Mucosa of stomach (tissue), 1 donor: ENCODE measurements around the gene EYS.
"Not testable (repeated sequence)": the region's sequence is repeated elsewhere in the genome, so short reads cannot be mapped to it uniquely, and the experiment has no call there.

ENCODE experiments used
- H3K27me3 ChIP-seq: one replicate; pipeline ENCODE4 v1.7.0; 2013; ENCODE audit warnings: mild to moderate bottlenecking, low read length; ENCODE audit not compliant: control insufficient read depth, insufficient read depth
- H3K36me3 ChIP-seq: one replicate; pipeline ENCODE4 v1.7.0; 2013; ENCODE audit warnings: low read length; ENCODE audit not compliant: control insufficient read depth, insufficient read depth
- H3K4me1 ChIP-seq: one replicate; pipeline ENCODE4 v1.7.0; 2013; ENCODE audit warnings: mild to moderate bottlenecking, low read length; ENCODE audit not compliant: control insufficient read depth, insufficient read depth
- H3K4me3 ChIP-seq: one replicate; pipeline ENCODE4 v1.7.0; 2013; ENCODE audit warnings: low read length
- H3K9ac ChIP-seq: one replicate; pipeline ENCODE4 v1.7.0; 2013; ENCODE audit warnings: mild to moderate bottlenecking, low read length, moderate library complexity
- H3K9me3 ChIP-seq: one replicate; pipeline ENCODE4 v1.7.0; 2013; ENCODE audit warnings: mild to moderate bottlenecking, low read length, moderate library complexity; ENCODE audit not compliant: control insufficient read depth
- donor health status: Pancreatic carcinoma.

The EYS gene

GRCh38 chr6:64505312-64505711, 1201.7 kb downstream of the EYS start:
- H3K9ac ChIP-seq: no peak overlapping the region

GRCh38 chr6:64504503-64504902, 1202.5 kb downstream of the EYS start:
- Histone ChIP-seq H3K27me3 (no peaks in the 10 kb centered on the region), H3K36me3 (no peaks in the 10 kb centered on the region), H3K9me3 (no peaks in the 10 kb centered on the region), H3K4me3 (no peak overlapping the region), H3K4me1 (no peaks in the 10 kb centered on the region), H3K9ac (no peak overlapping the region)

More at GRCh38 chr6:64505312-64505711, 1201.7 kb downstream of the EYS start:
- H3K4me1 ChIP-seq: no peaks in the 10 kb centered on the region
- H3K9me3 ChIP-seq: no peaks in the 10 kb centered on the region
- no peaks in the 10 kb centered on the region for H3K36me3 ChIP-seq
- no peak overlapping the region for H3K4me3 ChIP-seq
- no peaks in the 10 kb centered on the region for H3K27me3 ChIP-seq

- H3K27me3 ChIP-seq: no peaks in the 10 kb centered on the region
- H3K4me1 ChIP-seq: no peaks in the 10 kb centered on the region
- no peaks in the 10 kb centered on the region for H3K36me3 ChIP-seq
- H3K9me3 ChIP-seq: no peaks in the 10 kb centered on the region
- no peak overlapping the region for H3K9ac ChIP-seq
- H3K4me3 ChIP-seq: no peak overlapping the region
Observed at GRCh38 chr6:64502801-64503200, 1204.2 kb downstream of the EYS start.

GRCh38 chr6:64497634-64498033, 1209.4 kb downstream of the EYS start:
- Histone ChIP-seq H3K9ac (no peak overlapping the region), H3K27me3 (no peaks in the 10 kb centered on the region), H3K36me3 (no peaks in the 10 kb centered on the region), H3K9me3 (no peaks in the 10 kb centered on the region), H3K4me3 (no peak overlapping the region), H3K4me1 (no peaks in the 10 kb centered on the region)

- no peaks in the 10 kb centered on the region for H3K9me3 ChIP-seq
- no peaks in the 10 kb centered on the region for H3K4me1 ChIP-seq
- H3K4me3 ChIP-seq: no peak overlapping the region
- H3K36me3 ChIP-seq: no peaks in the 10 kb centered on the region
- no peaks in the 10 kb centered on the region for H3K27me3 ChIP-seq
- no peak overlapping the region for H3K9ac ChIP-seq
Observed at GRCh38 chr6:64489763-64490162, 1217.3 kb downstream of the EYS start.

- Histone ChIP-seq H3K36me3 (no peaks in the 10 kb centered on the region), H3K27me3 (no peaks in the 10 kb centered on the region), H3K9me3 (no peaks in the 10 kb centered on the region), H3K9ac (no peak overlapping the region), H3K4me3 (no peak overlapping the region), H3K4me1 (no peaks in the 10 kb centered on the region)
Observed at GRCh38 chr6:64486578-64487351, 1220.3 kb downstream of the EYS start.

- no peaks in the 10 kb centered on the region for H3K4me1 ChIP-seq
- no peaks in the 10 kb centered on the region for H3K9me3 ChIP-seq
- H3K36me3 ChIP-seq: no peaks in the 10 kb centered on the region
- no peaks in the 10 kb centered on the region for H3K27me3 ChIP-seq
- H3K9ac ChIP-seq: no peak overlapping the region
- H3K4me3 ChIP-seq: no peak overlapping the region
Observed at GRCh38 chr6:64483956-64484499, 1223.0 kb downstream of the EYS start.

- H3K36me3 ChIP-seq: no peaks in the 10 kb centered on the region
- no peaks in the 10 kb centered on the region for H3K4me1 ChIP-seq
- no peak overlapping the region for H3K9ac ChIP-seq
- H3K9me3 ChIP-seq: no peaks in the 10 kb centered on the region
- no peak overlapping the region for H3K4me3 ChIP-seq
- no peaks in the 10 kb centered on the region for H3K27me3 ChIP-seq
Observed at GRCh38 chr6:64482631-64483030, 1224.4 kb downstream of the EYS start.

- H3K9ac ChIP-seq: no peak overlapping the region
- H3K27me3 ChIP-seq: no peaks in the 10 kb centered on the region
- H3K36me3 ChIP-seq: no peaks in the 10 kb centered on the region
- no peak overlapping the region for H3K4me3 ChIP-seq
- no peaks in the 10 kb centered on the region for H3K9me3 ChIP-seq
- no peaks in the 10 kb centered on the region for H3K4me1 ChIP-seq
Observed at GRCh38 chr6:64479134-64479533, 1227.9 kb downstream of the EYS start.

- no peaks in the 10 kb centered on the region for H3K4me1 ChIP-seq
- no peak overlapping the region for H3K9ac ChIP-seq
- no peaks in the 10 kb centered on the region for H3K27me3 ChIP-seq
- no peaks in the 10 kb centered on the region for H3K36me3 ChIP-seq
- no peaks in the 10 kb centered on the region for H3K9me3 ChIP-seq
- H3K4me3 ChIP-seq: no peak overlapping the region
Observed at GRCh38 chr6:64477391-64477790, 1229.6 kb downstream of the EYS start.

- H3K4me1 ChIP-seq: no peaks in the 10 kb centered on the region
- no peaks in the 10 kb centered on the region for H3K27me3 ChIP-seq
- no peaks in the 10 kb centered on the region for H3K36me3 ChIP-seq
- H3K9ac ChIP-seq: no peak overlapping the region
- H3K9me3 ChIP-seq: no peaks in the 10 kb centered on the region
- no peak overlapping the region for H3K4me3 ChIP-seq
Observed at GRCh38 chr6:64476935-64477334, 1230.1 kb downstream of the EYS start.

GRCh38 chr6:64469405-64469804, 1237.6 kb downstream of the EYS start:
- not testable (repeated sequence) for H3K9me3 ChIP-seq, H3K36me3 ChIP-seq, H3K4me3 ChIP-seq, H3K27me3 ChIP-seq, H3K4me1 ChIP-seq, H3K9ac ChIP-seq
